ENCODE data around the gene SLC26A6. TPM values are rescaled to one million over a fixed set of nuclear protein-coding genes. Genes with fewer than 3 reads are reported as not detected.

The SLC26A6 gene
- total and polyA plus RNA-seq, 10 of the 15 experiments (the other 5 are each of a cell fraction or from before 2014, with no cell fraction given) = 2.1 to 24.9 (median 13.3) TPM

GRCh38 chr3:48607519-48607918 lies 27.7 kb downstream of the SLC26A6 start:
- ATAC-seq (no peak), DNase-seq (ENCODE audit: low read depth, low spot score) (no peak), FAIRE-seq (no peak)
- RAD21 ChIA-PET (ENCODE audit: unreplicated experiment) = no interaction called here
- in situ Hi-C loops (cut with MboI) (no loop called here), intact Hi-C loops (cut with micrococcal nuclease; ENCODE audit: unreplicated experiment) (no loop called here)
- no peak overlapping the region for H3K27ac ChIP-seq (ENCODE audit: control insufficient read depth, insufficient read depth)
- TF ChIP-seq BRCA1 (IDR thresholded peaks at IDR 0.05; ENCODE audit: low read depth, low read length) (no peak), SMAD1 (IDR thresholded peaks at IDR 0.05; ENCODE audit: low read depth, partially characterized antibody) (no peak), NRF1 (conservative IDR thresholded peaks at IDR 0.05; ENCODE audit: low read depth, low read length) (no peak), EZH2 (IDR thresholded peaks at IDR 0.05; ENCODE audit: borderline replicate concordance, control insufficient read depth, low read depth, low read length) (no peak), POU2F2 (IDR thresholded peaks at IDR 0.05; ENCODE audit: borderline replicate concordance, low read depth, low read length) (no peak), SP1 (IDR thresholded peaks at IDR 0.05; ENCODE audit: low read depth, low read length) (no peak), EGR1 (IDR thresholded peaks at IDR 0.05; ENCODE audit: borderline replicate concordance in 1 of 2, low read depth in 2 of 2, low read length in 2 of 2) (no peak), EED (IDR thresholded peaks at IDR 0.05; ENCODE audit: low read depth) (no peak), HDAC6 (IDR thresholded peaks at IDR 0.05; ENCODE audit: unreplicated experiment) (no peak), ETV6 (conservative IDR thresholded peaks at IDR 0.05 in 1 of 2, IDR thresholded peaks at IDR 0.05 in 1 of 2; ENCODE audit: borderline replicate concordance in 1 of 2, low read depth in 1 of 2) (no peak), MEF2A (IDR thresholded peaks at IDR 0.05; ENCODE audit: insufficient read depth, low read depth, low read length) (no peak)
- no peak overlapping the region for H3K4me2 ChIP-seq (ENCODE audit: control insufficient read depth, insufficient read depth)
- peaks cover 9% of the 10 kb centered on the region for H3K4me1 ChIP-seq (ENCODE audit: control insufficient read depth, insufficient read depth, low read length)
- H3K79me2 ChIP-seq (ENCODE audit: control insufficient read depth, insufficient read depth, low read length) = peaks cover 18% of the 10 kb centered on the region
- H4K20me1 ChIP-seq (ENCODE audit: control insufficient read depth, insufficient read depth) = peaks cover 4% of the 10 kb centered on the region; the same call in 1 of the 2 replicates
- no peak overlapping the region for H3K9ac ChIP-seq (ENCODE audit: control insufficient read depth, insufficient read depth, low read length)
- POLR2A ChIA-PET = no interaction called here
- H3K36me3 ChIP-seq (ENCODE audit: control insufficient read depth in 2 of 2, insufficient read depth in 2 of 2, low read length in 1 of 2) = peaks cover 16 to 23% of the 10 kb centered on the region in 2 experiments
- no TSS peak for BruUV-seq (replicated peaks)
- H3K27me3 ChIP-seq (replicated peaks in 1 of 2; ENCODE audit: control insufficient read depth in 2 of 2, insufficient read depth in 2 of 2, low read length in 1 of 2) = no peaks in the 10 kb centered on the region
- no peak overlapping the region for H2AFZ ChIP-seq (ENCODE audit: control insufficient read depth, low read depth, low read length)
- WGBS (ENCODE audit: insufficient coverage, insufficient replicate concordance, low lambda C conversion rate, missing lambda C conversion rate) = 100% methylated on average over 5 of the region's 5 CpGs
- no peaks in the 10 kb centered on the region for H3K9me3 ChIP-seq (replicated peaks; ENCODE audit: control insufficient read depth, insufficient read depth, low read length)
- H3K4me3 ChIP-seq = no peak overlapping the region
- SMC1A ChIA-PET (ENCODE audit: uncharacterized antibody, unreplicated experiment) = no interaction called here
- CTCF ChIA-PET = no interaction called here
